GM10248 (cell line): ENCODE measurements around the gene USP48.

Experiments used
- CTCF ChIA-PET: fragments of 300-600 bp; sonication (Branson Sonifier 250); formaldehyde crosslinking; extraction: SDS; loops from one replicate; lab custom pipeline; 2021; ENCODE audit warnings: antibody characterized with exemption; lab: Yijun Ruan, JAX
- POLR2A ChIA-PET: fragments of 350-650 bp; sonication (Branson Sonifier 250); formaldehyde crosslinking; extraction: SDS; loops from one replicate; lab custom pipeline; 2020; ENCODE audit warnings: antibody characterized with exemption; lab: Yijun Ruan, JAX
- DNase-seq: peaks from one replicate; pipeline ENCODE4 v3.0.0; 2012; ENCODE audit errors: extremely low spot score
- CTCF ChIP-seq: IDR thresholded peaks from 2 replicates; pipeline ENCODE4 v1.5.1; 2012; ENCODE audit warnings: mild to moderate bottlenecking, low read depth; ENCODE audit errors: extremely low read depth, missing control alignments, control extremely low read depth

USP48 gene

GRCh38 chr1:21701401-21701800 lies 81.5 kb downstream of the USP48 start:
- no peak for TF ChIP-seq CTCF
- ChIA-PET CTCF (no interaction called here), POLR2A (no interaction called here)
- no peak for DNase-seq

- CTCF ChIA-PET = no interaction called here
- no peak for TF ChIP-seq CTCF
- no peak for DNase-seq
- POLR2A ChIA-PET = no interaction called here
Observed at GRCh38 chr1:21700094-21700493, 82.9 kb downstream of the USP48 start.

GRCh38 chr1:21696931-21697330 lies 86.0 kb downstream of the USP48 start:
- POLR2A ChIA-PET = no interaction called here
- no peak for TF ChIP-seq CTCF
- CTCF ChIA-PET = no interaction called here
- no peak for DNase-seq

DNA sequence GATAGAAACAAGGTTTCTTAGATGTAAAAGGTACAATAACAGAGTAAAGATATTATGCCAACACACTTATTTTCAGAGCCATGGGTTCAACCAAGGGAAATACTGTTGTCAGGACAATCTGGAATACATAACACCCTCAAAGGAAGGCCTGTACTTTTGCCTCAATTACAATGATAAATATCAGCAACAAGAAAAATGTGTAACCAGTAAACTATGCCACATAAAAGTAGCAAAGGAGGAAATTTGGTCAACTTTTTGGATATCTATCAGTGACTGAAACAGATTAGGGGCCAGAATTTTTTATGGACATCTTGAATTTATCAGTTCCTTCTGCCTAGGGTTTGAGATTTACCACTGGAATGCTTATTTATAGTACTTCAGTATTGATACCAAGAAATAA lies 89.2 kb downstream of the USP48 start:
- no peak for DNase-seq
- CTCF ChIA-PET = no interaction called here
- POLR2A ChIA-PET = no interaction called here
- no peak for TF ChIP-seq CTCF

DNA sequence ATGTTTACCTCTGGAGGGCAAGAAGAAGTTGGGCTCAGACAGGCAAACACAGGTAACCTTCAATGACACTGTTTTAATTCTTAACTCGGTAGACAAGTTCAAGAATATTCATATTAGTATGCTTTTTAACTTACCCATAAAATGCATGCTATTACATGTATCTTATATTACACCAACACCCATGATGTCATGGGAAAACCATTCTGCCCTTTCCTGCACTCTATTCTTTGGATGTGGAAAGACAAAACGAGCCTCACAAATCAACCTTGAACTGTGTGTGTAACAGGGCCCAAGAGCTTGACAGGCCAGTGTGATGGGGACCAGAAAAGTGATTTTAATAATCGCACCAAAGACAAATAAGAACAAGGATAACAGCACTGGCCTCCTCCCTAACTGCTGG lies 91.2 kb downstream of the USP48 start:
- DNase-seq = no peak
- ChIA-PET CTCF (no interaction called here), POLR2A (no interaction called here)
- TF ChIP-seq CTCF = no peak

GRCh38 chr1:21689661-21690372 lies 93.1 kb downstream of the USP48 start:
- no peak for DNase-seq
- no peak for TF ChIP-seq CTCF
- ChIA-PET CTCF (no interaction called here), POLR2A (no interaction called here)
